ENCODE results near the gene GPSM1. TPM values are rescaled to one million over a fixed set of nuclear protein-coding genes. Genes with fewer than 3 reads are reported as not detected.

The GPSM1 gene
- total RNA-seq, 2 donors from 2014 or later, result 5.9 to 16.3 TPM

- Mint-ChIP-seq H3K4me3 (no peak overlapping the region), H3K36me3 (ENCODE audit: low read depth) (no peaks in the 10 kb centered on the region), H3K4me1 (no peaks in the 10 kb centered on the region), H3K27me3 (peaks cover 3% of the 10 kb centered on the region), H3K9me3 (no peaks in the 10 kb centered on the region), H3K27ac (no peak overlapping the region)
- ATAC-seq (replicated peaks), result peak; percentile 40
These were observed 20.8 kb upstream of the GPSM1 start for GRCh38 chr9:136306211-136307208.

DNA sequence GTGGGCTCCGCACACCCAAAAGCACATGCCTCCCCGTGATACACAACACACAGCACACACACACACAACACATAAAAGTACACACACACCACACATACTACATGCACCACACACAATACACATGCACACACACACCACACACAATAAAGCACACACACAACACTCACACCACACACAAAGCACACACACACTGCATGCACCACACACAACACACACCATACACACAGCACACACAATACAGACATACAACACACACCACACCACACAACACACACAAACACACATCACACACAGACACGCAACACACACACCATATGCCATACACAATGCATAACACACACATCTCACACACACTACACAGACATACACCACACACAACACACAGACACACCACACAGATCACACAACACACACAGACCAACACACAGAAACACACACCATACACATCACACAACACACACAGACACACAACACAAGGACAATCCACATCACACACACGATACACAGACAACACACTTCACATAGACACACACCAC is 20.1 kb upstream of the GPSM1 start:
- no peaks in the 10 kb centered on the region for H3K36me3 Mint-ChIP-seq (ENCODE audit: low read depth)
- no peaks in the 10 kb centered on the region for H3K9me3 Mint-ChIP-seq
- H3K27me3 Mint-ChIP-seq, result peaks cover 3% of the 10 kb centered on the region
- no peak for ATAC-seq (replicated peaks)
- H3K4me1 Mint-ChIP-seq, result no peaks in the 10 kb centered on the region
- no peak overlapping the region for H3K4me3 Mint-ChIP-seq
- no peak overlapping the region for H3K27ac Mint-ChIP-seq

GRCh38 chr9:136308006-136308701 is 19.2 kb upstream of the GPSM1 start:
- Mint-ChIP-seq H3K9me3 (no peaks in the 10 kb centered on the region), H3K27me3 (peaks cover 3% of the 10 kb centered on the region), H3K27ac (no peak overlapping the region), H3K36me3 (ENCODE audit: low read depth) (no peaks in the 10 kb centered on the region), H3K4me1 (no peaks in the 10 kb centered on the region), H3K4me3 (no peak overlapping the region)
- ATAC-seq (replicated peaks), result no peak

DNA sequence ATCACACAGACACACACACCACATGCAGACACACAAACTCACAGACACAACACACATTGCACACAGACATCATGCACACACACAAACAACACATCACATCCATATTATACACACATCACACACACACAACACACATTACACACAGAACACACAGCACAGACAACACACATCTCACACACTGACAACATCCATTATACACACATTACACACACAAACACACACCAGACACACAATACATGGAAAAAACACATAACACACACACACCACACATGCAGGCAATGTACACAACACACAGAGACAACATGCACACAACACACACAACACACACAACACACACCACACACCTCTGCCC is 18.7 kb upstream of the GPSM1 start:
- no peaks in the 10 kb centered on the region for H3K4me1 Mint-ChIP-seq
- no peaks in the 10 kb centered on the region for H3K36me3 Mint-ChIP-seq (ENCODE audit: low read depth)
- no peak overlapping the region for H3K27ac Mint-ChIP-seq
- peaks cover 3% of the 10 kb centered on the region for H3K27me3 Mint-ChIP-seq
- no peaks in the 10 kb centered on the region for H3K9me3 Mint-ChIP-seq
- no peak overlapping the region for H3K4me3 Mint-ChIP-seq
- no peak for ATAC-seq (replicated peaks)

DNA sequence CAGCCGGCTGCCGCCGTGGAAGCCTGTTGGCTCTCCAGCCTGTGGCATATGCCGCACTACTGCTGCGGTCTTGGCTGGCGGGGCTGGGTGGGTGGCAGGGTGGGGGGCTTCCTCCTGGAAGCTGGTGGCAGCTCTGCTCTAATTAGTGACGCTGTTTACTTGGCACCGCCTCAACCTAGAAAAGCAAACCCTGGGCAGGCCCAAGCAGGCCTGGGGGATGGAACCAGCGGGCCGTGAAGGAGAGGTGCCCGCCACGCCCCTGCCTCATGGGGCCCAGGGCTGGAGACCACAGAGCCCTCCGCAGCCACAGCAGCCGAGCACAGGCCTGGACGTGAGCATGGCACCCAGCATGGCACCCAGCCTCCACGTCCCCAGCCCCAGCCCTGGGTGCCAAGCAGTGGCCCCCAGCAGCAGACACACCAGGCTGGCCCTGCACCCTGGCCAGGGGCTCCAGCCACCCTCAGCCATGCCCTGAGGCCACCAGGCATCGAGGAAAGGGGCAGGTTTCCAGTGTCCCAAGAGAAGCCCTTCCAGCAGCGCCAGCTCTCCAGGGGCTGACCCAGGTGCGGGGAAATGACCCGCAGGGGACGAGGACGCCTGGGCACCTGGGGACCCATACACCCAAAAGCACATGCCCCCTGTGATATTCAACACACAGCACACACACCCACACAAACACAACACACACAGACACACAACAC is 18.1 kb upstream of the GPSM1 start:
- no peaks in the 10 kb centered on the region for H3K4me1 Mint-ChIP-seq
- H3K36me3 Mint-ChIP-seq (ENCODE audit: low read depth), result no peaks in the 10 kb centered on the region
- H3K4me3 Mint-ChIP-seq, result no peak overlapping the region
- no peak overlapping the region for H3K27ac Mint-ChIP-seq
- H3K27me3 Mint-ChIP-seq, result peaks cover 3% of the 10 kb centered on the region
- ATAC-seq (replicated peaks), result no peak
- H3K9me3 Mint-ChIP-seq, result no peaks in the 10 kb centered on the region

DNA sequence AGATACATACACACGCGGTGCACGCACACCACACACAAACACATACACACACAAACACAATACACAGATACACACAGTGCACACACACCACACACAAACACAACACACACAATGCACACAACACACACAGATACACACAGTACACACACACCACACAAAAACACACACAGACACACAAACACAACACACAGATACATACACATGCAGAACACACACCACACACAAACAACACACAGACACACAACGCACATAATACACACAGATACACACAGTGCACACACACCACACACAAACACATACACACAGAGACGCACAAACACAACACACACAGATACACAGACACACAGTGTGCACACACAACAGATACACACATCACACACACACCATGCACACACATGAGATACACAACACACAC is 17.5 kb upstream of the GPSM1 start:
- Mint-ChIP-seq H3K27me3 (peaks cover 3% of the 10 kb centered on the region), H3K9me3 (peaks cover 4% of the 10 kb centered on the region), H3K36me3 (ENCODE audit: low read depth) (no peaks in the 10 kb centered on the region), H3K27ac (no peak overlapping the region), H3K4me3 (no peak overlapping the region), H3K4me1 (no peaks in the 10 kb centered on the region)
- no peak for ATAC-seq (replicated peaks)

- H3K27me3 Mint-ChIP-seq, result peaks cover 3% of the 10 kb centered on the region
- H3K27ac Mint-ChIP-seq, result no peak overlapping the region
- peaks cover 4% of the 10 kb centered on the region for H3K9me3 Mint-ChIP-seq
- no peak overlapping the region for H3K4me3 Mint-ChIP-seq
- no peak for ATAC-seq (replicated peaks)
- no peaks in the 10 kb centered on the region for H3K4me1 Mint-ChIP-seq
- H3K36me3 Mint-ChIP-seq (ENCODE audit: low read depth), result no peaks in the 10 kb centered on the region
These were observed 16.9 kb upstream of the GPSM1 start for GRCh38 chr9:136310273-136311030.

DNA sequence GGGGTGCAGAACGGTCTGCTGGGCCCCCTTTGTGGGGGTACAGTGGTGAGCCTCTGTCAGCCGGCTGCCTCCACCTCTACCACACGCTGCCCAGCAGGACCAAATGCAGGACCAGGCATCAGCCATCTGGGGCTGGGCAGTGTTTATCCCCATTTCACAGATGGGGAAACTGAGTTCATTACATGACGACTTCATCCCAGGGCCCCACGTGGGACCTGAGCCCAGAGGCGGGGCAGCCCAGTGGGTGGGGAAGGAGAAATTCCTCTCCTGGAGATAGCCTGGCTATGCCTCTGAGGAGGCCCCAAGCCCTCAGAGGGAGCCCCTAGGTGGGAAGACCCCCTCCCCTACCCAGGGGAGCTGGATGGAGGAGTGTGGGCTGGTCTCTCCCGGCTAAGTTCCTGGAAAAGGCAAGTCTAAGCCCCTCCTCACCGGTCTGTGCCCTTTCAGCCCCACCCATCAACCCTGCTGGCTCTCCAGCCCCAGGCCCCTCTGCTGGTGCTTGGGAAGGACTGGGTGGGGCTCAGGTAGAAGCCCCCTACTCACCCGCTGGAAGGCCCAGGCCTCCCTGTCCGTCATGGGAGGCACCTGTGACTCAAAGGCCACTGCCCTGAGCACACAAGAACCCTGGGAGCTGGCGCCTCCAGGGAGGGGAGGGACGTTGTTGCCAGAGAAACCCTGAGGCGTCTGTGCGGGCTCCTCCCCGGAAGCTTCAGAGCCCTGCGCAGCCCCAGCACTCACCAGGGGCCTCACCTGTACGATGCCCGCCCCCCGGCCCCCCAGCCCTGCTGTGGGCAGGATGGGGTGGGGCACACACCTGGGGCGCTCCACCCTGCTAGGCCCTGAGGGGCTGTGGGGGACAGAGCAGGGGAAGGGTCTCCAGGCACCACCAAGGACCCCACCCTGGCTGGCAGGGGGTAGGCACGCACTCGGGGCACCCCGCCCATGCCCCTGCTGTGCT is 16.0 kb upstream of the GPSM1 start:
- peak; percentile 20 for ATAC-seq (replicated peaks)
- H3K4me1 Mint-ChIP-seq, result no peaks in the 10 kb centered on the region
- peaks cover under 1% of the 10 kb centered on the region for H3K27me3 Mint-ChIP-seq

DNA sequence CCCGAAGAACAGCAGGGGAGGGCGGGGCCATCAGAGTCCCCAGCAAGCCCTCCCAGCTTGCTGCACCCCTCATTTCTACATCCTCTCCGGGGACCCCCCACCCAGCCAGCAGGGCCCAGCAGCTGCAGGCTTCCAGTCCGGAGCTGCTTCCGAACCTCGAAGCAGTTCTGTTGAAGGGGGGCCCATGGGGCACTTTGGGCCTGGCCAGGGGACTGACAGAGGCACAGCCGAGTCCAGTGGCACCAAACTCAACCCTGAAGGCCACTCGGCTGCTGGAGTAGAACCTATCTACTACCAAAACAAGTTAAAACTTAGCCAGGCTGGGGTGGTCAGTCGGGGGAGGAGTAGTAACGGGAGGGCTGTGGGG is 15.3 kb upstream of the GPSM1 start:
- H3K4me1 Mint-ChIP-seq, result no peaks in the 10 kb centered on the region
- H3K4me3 Mint-ChIP-seq, result no peak overlapping the region
- ATAC-seq (replicated peaks), result no peak
- H3K36me3 Mint-ChIP-seq (ENCODE audit: low read depth), result no peaks in the 10 kb centered on the region
- H3K9me3 Mint-ChIP-seq, result peaks cover 4% of the 10 kb centered on the region
- H3K27ac Mint-ChIP-seq, result no peak overlapping the region
- no peaks in the 10 kb centered on the region for H3K27me3 Mint-ChIP-seq

More for the DNA sequence above, 16.0 kb upstream of the GPSM1 start:
- Mint-ChIP-seq H3K36me3 (ENCODE audit: low read depth) (no peaks in the 10 kb centered on the region), H3K4me3 (no peak overlapping the region), H3K9me3 (peaks cover 4% of the 10 kb centered on the region), H3K27ac (no peak overlapping the region)

- no peak overlapping the region for H3K27ac Mint-ChIP-seq
- peak; percentile 74 for ATAC-seq (replicated peaks)
- no peak overlapping the region for H3K4me3 Mint-ChIP-seq
- H3K4me1 Mint-ChIP-seq, result no peaks in the 10 kb centered on the region
- peaks cover 4% of the 10 kb centered on the region for H3K9me3 Mint-ChIP-seq
- H3K36me3 Mint-ChIP-seq (ENCODE audit: low read depth), result no peaks in the 10 kb centered on the region
- no peaks in the 10 kb centered on the region for H3K27me3 Mint-ChIP-seq
These were observed 14.9 kb upstream of the GPSM1 start for GRCh38 chr9:136312436-136312835.

GRCh38 chr9:136313111-136314055 is 14.0 kb upstream of the GPSM1 start:
- no peaks in the 10 kb centered on the region for H3K36me3 Mint-ChIP-seq (ENCODE audit: low read depth)
- H3K4me3 Mint-ChIP-seq, result no peak overlapping the region
- no peak overlapping the region for H3K27ac Mint-ChIP-seq
- no peaks in the 10 kb centered on the region for H3K4me1 Mint-ChIP-seq
- ATAC-seq (replicated peaks), result no peak
- no peaks in the 10 kb centered on the region for H3K27me3 Mint-ChIP-seq
- H3K9me3 Mint-ChIP-seq, result peaks cover 4% of the 10 kb centered on the region

GRCh38 chr9:136314056-136314416 is 13.3 kb upstream of the GPSM1 start:
- no peaks in the 10 kb centered on the region for H3K36me3 Mint-ChIP-seq (ENCODE audit: low read depth)
- no peak overlapping the region for H3K4me3 Mint-ChIP-seq
- H3K27me3 Mint-ChIP-seq, result no peaks in the 10 kb centered on the region
- H3K9me3 Mint-ChIP-seq, result peaks cover 4% of the 10 kb centered on the region
- ATAC-seq (replicated peaks), result no peak
- H3K27ac Mint-ChIP-seq, result no peak overlapping the region
- H3K4me1 Mint-ChIP-seq, result no peaks in the 10 kb centered on the region

Measured in activated T-helper 17 cell treated with anti-CD3 and anti-CD28 coated beads, Interleukin-2, amount 50 U/mL, for 72 hours (primary cell).